GM13976 (cell line): Measurements from ENCODE around the gene ACTR3C.

ENCODE experiments used
- DNase-seq: peaks from one replicate; pipeline ENCODE4 v3.0.0; 2012; ENCODE audit warnings: low spot score
- CTCF ChIP-seq: IDR thresholded peaks from 2 replicates; pipeline ENCODE4 v1.5.1; 2012; ENCODE audit warnings: borderline replicate concordance, mild to moderate bottlenecking; ENCODE audit not compliant: insufficient read depth; ENCODE audit errors: extremely low read depth, missing control alignments, control extremely low read depth
- in situ Hi-C: fragments of 300-500 bp; cut with MboI; formaldehyde crosslinking; loops from one replicate; pipeline ENCODE4 v1.12.0; 2022; ENCODE audit warnings: low sequenced_read_pairs, mixed read lengths, inconsistent platforms; ENCODE audit not compliant: unreplicated experiment

The ACTR3C gene

GRCh38 chr7:150322833-150323681, at the start of gene ACTR3C, which contains the start of gene LRRC61:
Gene ACTR3C, minus strand, starts transcription at chr7:150323545. Its CDS starts 28,249 bp downstream, at chr7:150295296.
Gene LRRC61, plus strand, starts transcription at chr7:150323355. Its CDS starts 13,507 bp downstream, at chr7:150336862.
- in situ Hi-C loops: no loop called here
- DNase-seq: peak; percentile 86
- TF ChIP-seq CTCF: peak; percentile 28

- DNase-seq: no peak
- TF ChIP-seq CTCF: no peak
- in situ Hi-C loops: no loop called here
Measured at GRCh38 chr7:150372271-150373048, 49.1 kb upstream of the ACTR3C start.

- no peak for DNase-seq
- in situ Hi-C loops: no loop called here
- no peak for TF ChIP-seq CTCF
Measured at GRCh38 chr7:150371996-150372270, 48.6 kb upstream of the ACTR3C start.

GRCh38 chr7:150371131-150371995, 48.0 kb upstream of the ACTR3C start:
- no peak for TF ChIP-seq CTCF
- in situ Hi-C loops: no loop called here
- no peak for DNase-seq

GRCh38 chr7:150370612-150371071, 47.3 kb upstream of the ACTR3C start:
- no peak for DNase-seq
- in situ Hi-C loops: no loop called here
- TF ChIP-seq CTCF: no peak
